Measurements from ENCODE around the gene STOML1. TPM values are rescaled to one million over a fixed set of nuclear protein-coding genes. Genes with fewer than 3 reads are reported as not detected.
A peak's percentile ranks its signal among the peaks of the same experiment; 100 is the strongest.

Gene STOML1
- total and polyA plus RNA-seq, 10 of the 15 experiments (the other 5 are each of a cell fraction or from before 2014, with no cell fraction given), result 0.14 to 13.6 (median 8.3) TPM

- no peak for TF ChIP-seq CEBPB (IDR thresholded peaks at IDR 0.05; ENCODE audit: borderline replicate concordance in 1 of 2, low read depth in 2 of 2, low read length in 2 of 2)
- TF ChIP-seq BHLHE40 (IDR thresholded peaks at IDR 0.05; ENCODE audit: borderline replicate concordance in 1 of 2, low read depth in 2 of 2, low read length in 1 of 2), result 0 out of 4 replicates have a peak, but pooled peaks of 1 of the 2 experiments have one; percentile 35
- no peak for TF ChIP-seq MEF2B (IDR thresholded peaks at IDR 0.05; ENCODE audit: partially characterized antibody, poor library complexity, severe bottlenecking)
- TF ChIP-seq, protein P1, sequence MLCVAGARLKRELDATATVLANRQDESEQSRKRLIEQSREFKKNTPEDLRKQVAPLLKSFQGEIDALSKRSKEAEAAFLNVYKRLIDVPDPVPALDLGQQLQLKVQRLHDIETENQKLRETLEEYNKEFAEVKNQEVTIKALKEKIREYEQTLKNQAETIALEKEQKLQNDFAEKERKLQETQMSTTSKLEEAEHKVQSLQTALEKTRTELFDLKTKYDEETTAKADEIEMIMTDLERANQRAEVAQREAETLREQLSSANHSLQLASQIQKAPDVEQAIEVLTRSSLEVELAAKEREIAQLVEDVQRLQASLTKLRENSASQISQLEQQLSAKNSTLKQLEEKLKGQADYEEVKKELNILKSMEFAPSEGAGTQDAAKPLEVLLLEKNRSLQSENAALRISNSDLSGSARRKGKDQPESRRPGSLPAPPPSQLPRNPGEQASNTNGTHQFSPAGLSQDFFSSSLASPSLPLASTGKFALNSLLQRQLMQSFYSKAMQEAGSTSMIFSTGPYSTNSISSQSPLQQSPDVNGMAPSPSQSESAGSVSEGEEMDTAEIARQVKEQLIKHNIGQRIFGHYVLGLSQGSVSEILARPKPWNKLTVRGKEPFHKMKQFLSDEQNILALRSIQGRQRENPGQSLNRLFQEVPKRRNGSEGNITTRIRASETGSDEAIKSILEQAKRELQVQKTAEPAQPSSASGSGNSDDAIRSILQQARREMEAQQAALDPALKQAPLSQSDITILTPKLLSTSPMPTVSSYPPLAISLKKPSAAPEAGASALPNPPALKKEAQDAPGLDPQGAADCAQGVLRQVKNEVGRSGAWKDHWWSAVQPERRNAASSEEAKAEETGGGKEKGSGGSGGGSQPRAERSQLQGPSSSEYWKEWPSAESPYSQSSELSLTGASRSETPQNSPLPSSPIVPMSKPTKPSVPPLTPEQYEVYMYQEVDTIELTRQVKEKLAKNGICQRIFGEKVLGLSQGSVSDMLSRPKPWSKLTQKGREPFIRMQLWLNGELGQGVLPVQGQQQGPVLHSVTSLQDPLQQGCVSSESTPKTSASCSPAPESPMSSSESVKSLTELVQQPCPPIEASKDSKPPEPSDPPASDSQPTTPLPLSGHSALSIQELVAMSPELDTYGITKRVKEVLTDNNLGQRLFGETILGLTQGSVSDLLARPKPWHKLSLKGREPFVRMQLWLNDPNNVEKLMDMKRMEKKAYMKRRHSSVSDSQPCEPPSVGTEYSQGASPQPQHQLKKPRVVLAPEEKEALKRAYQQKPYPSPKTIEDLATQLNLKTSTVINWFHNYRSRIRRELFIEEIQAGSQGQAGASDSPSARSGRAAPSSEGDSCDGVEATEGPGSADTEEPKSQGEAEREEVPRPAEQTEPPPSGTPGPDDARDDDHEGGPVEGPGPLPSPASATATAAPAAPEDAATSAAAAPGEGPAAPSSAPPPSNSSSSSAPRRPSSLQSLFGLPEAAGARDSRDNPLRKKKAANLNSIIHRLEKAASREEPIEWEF (IDR thresholded peaks at IDR 0.05; ENCODE audit: insufficient replicate concordance, low read depth, low read length), result no peak
- 0 out of 2 replicates have a peak, but pooled peaks have one; percentile 17 for TF ChIP-seq IKZF1 (conservative IDR thresholded peaks at IDR 0.05)
Observed at GRCh38 chr15:73972984-73973682, 19.0 kb downstream of the STOML1 start (continued).
